Right cardiac atrium (tissue), 5 donors: ENCODE measurements around the gene AURKA. TPM values are rescaled to one million over a fixed set of nuclear protein-coding genes. Genes with fewer than 3 reads are reported as not detected.

Source experiments
- ATAC-seq, 2 donors: fragments of 200-7000 bp; cut with Tn5 transposase; one replicate each; pipeline versions ENCODE4 v1.8.0 to v1.9.1; 2020; ENCODE audit warnings: moderate library complexity in 2 of 2, mild to moderate bottlenecking in 1 of 2
- DNase-seq, 3 donors: peaks; one replicate each; pipeline ENCODE4 v3.0.0-alpha.2; 2020
- H3K27ac ChIP-seq: one replicate; pipeline ENCODE4 v1.5.1; 2013; ENCODE audit warnings: mild to moderate bottlenecking, low read length, control low read depth, moderate library complexity
- H3K27me3 ChIP-seq: one replicate; pipeline ENCODE4 v1.6.1; 2013; ENCODE audit not compliant: control insufficient read depth, insufficient read depth
- H3K4me1 ChIP-seq: one replicate; pipeline ENCODE4 v1.6.1; 2013; ENCODE audit warnings: low read length; ENCODE audit not compliant: control insufficient read depth, insufficient read depth
- H3K4me3 ChIP-seq: one replicate; pipeline ENCODE4 v1.5.1; 2013; ENCODE audit warnings: low read length, control low read depth
- H3K9me3 ChIP-seq: one replicate; pipeline ENCODE4 v1.6.1; 2013; ENCODE audit warnings: low read length; ENCODE audit not compliant: control insufficient read depth
- WGBS: extraction: QIAGEN DNeasy Blood & Tissue Kit; methylation state at CpG from one replicate; pipeline ENCODE4 v1.1.7; 2013; 5-methylcytosine and 5-hydroxymethylcytosine counted together
- intact Hi-C, 4 donors: fragments of 100-400 bp; cut with DNase I; formaldehyde crosslinking; loops; one replicate each; pipeline versions ENCODE4 v1.11.0 to v1.14.0; 2022 to 2023
- polyA plus RNA-seq: library from polyadenylated mRNA; stranded (reverse); fragments of 200-250 nt; gene quantifications from one replicate; pipeline ENCODE4 v1.2.3, GENCODE V29; 2013
- total RNA-seq, 4 donors: library from RNA; stranded (reverse); fragmentation: NEBNext Ultra II Directional; extraction: Animal tissue kit (Norgen Biotek cat#: 25700); gene quantifications; one replicate each; pipeline ENCODE4 v1.2.1, GENCODE V29; 2021
- donor health status: healthy with polysubstance abuse.
- donor health status: DM: no; HTN: yes; CAD: no.
- donor health status: DM: no; HTN: no; CAD: no.
- donor health status: DM: no; HTN: yes; CAD: no; lungs with severe emphysema.
- donor health status: DM: yes; HTN: yes; CAD: no.

AURKA gene
- total and polyA plus RNA-seq, 5 donors: 4.8 to 10.8 (median 8.2) TPM

- no peaks in the 10 kb centered on the region for H3K9me3 ChIP-seq
- peaks cover 4% of the 10 kb centered on the region for H3K4me1 ChIP-seq
- no peak overlapping the region for H3K27ac ChIP-seq
- H3K27me3 ChIP-seq: no peaks in the 10 kb centered on the region
- ATAC-seq: no peak
- DNase-seq: no peak
- 49% methylated on average over 4 of the region's 4 CpGs for WGBS
- H3K4me3 ChIP-seq: no peak overlapping the region
- intact Hi-C loops: no loop called here
Observed at GRCh38 chr20:56429941-56430340, 37.9 kb upstream of the AURKA start.

GRCh38 chr20:56429502-56429901 is 37.5 kb upstream of the AURKA start:
- intact Hi-C loops: no loop called here
- H3K27me3 ChIP-seq: no peaks in the 10 kb centered on the region
- ATAC-seq (no peak), DNase-seq (no peak)
- no peak overlapping the region for H3K4me3 ChIP-seq
- no peak overlapping the region for H3K27ac ChIP-seq
- no peaks in the 10 kb centered on the region for H3K9me3 ChIP-seq
- WGBS: 57% methylated on average over 6 of the region's 6 CpGs
- peaks cover 4% of the 10 kb centered on the region for H3K4me1 ChIP-seq

GRCh38 chr20:56428881-56429280 is 36.9 kb upstream of the AURKA start:
- peaks cover 3% of the 10 kb centered on the region for H3K4me1 ChIP-seq
- no peak for DNase-seq
- no peaks in the 10 kb centered on the region for H3K27me3 ChIP-seq
- no peaks in the 10 kb centered on the region for H3K9me3 ChIP-seq
- no peak for ATAC-seq
- no peak overlapping the region for H3K4me3 ChIP-seq
- no peak overlapping the region for H3K27ac ChIP-seq
- intact Hi-C loops: no loop called here
- 81% methylated on average over 8 of the region's 8 CpGs for WGBS

GRCh38 chr20:56428410-56428809 is 36.4 kb upstream of the AURKA start:
- 81% methylated on average over 5 of the region's 5 CpGs for WGBS
- H3K27me3 ChIP-seq: no peaks in the 10 kb centered on the region
- DNase-seq: no peak
- H3K4me3 ChIP-seq: no peak overlapping the region
- ATAC-seq: no peak
- H3K4me1 ChIP-seq: no peaks in the 10 kb centered on the region
- H3K27ac ChIP-seq: no peak overlapping the region
- intact Hi-C loops: no loop called here
- no peaks in the 10 kb centered on the region for H3K9me3 ChIP-seq

- Histone ChIP-seq H3K27me3 (no peaks in the 10 kb centered on the region), H3K4me1 (peaks cover 2% of the 10 kb centered on the region), H3K9me3 (no peaks in the 10 kb centered on the region), H3K4me3 (no peak overlapping the region), H3K27ac (no peak overlapping the region)
- intact Hi-C loops: no loop called here
- ATAC-seq: no peak
- no peak for DNase-seq
- 78% methylated on average over 4 of the region's 4 CpGs for WGBS
Observed at GRCh38 chr20:56427797-56428196, 35.8 kb upstream of the AURKA start.

GRCh38 chr20:56426926-56427325 is 34.9 kb upstream of the AURKA start:
- H3K9me3 ChIP-seq: no peaks in the 10 kb centered on the region
- no peak overlapping the region for H3K27ac ChIP-seq
- peaks cover 3% of the 10 kb centered on the region for H3K4me1 ChIP-seq
- no peak overlapping the region for H3K4me3 ChIP-seq
- no peak for DNase-seq
- no peak for ATAC-seq
- intact Hi-C loops: no loop called here
- no peaks in the 10 kb centered on the region for H3K27me3 ChIP-seq

- intact Hi-C loops: no loop called here
- Histone ChIP-seq H3K4me3 (no peak overlapping the region), H3K27me3 (no peaks in the 10 kb centered on the region), H3K4me1 (peaks cover 3% of the 10 kb centered on the region), H3K9me3 (no peaks in the 10 kb centered on the region), H3K27ac (no peak overlapping the region)
- DNase-seq (no peak), ATAC-seq (no peak)
- 88% methylated on average over 9 of the region's 9 CpGs for WGBS
Observed at GRCh38 chr20:56426026-56426425, 34.0 kb upstream of the AURKA start.

- peaks cover 3% of the 10 kb centered on the region for H3K4me1 ChIP-seq
- intact Hi-C loops: no loop called here
- H3K4me3 ChIP-seq: no peak overlapping the region
- no peak for DNase-seq
- H3K27me3 ChIP-seq: no peaks in the 10 kb centered on the region
- WGBS: 79% methylated on average over 1 of the region's 1 CpG
- H3K27ac ChIP-seq: no peak overlapping the region
- no peaks in the 10 kb centered on the region for H3K9me3 ChIP-seq
- no peak for ATAC-seq
Observed at GRCh38 chr20:56424931-56425330, 32.9 kb upstream of the AURKA start.

- peaks cover 6% of the 10 kb centered on the region for H3K4me1 ChIP-seq
- no peak for DNase-seq
- no peaks in the 10 kb centered on the region for H3K27me3 ChIP-seq
- H3K27ac ChIP-seq: no peak overlapping the region
- intact Hi-C loops: no loop called here
- H3K4me3 ChIP-seq: no peak overlapping the region
- 44% methylated on average over 1 of the region's 1 CpG for WGBS
- no peak for ATAC-seq
- H3K9me3 ChIP-seq: no peaks in the 10 kb centered on the region
Observed at GRCh38 chr20:56423886-56424285, 31.9 kb upstream of the AURKA start.

- H3K27me3 ChIP-seq: no peaks in the 10 kb centered on the region
- WGBS: 98% methylated on average over 1 of the region's 1 CpG
- H3K4me1 ChIP-seq: peaks cover 6% of the 10 kb centered on the region
- intact Hi-C loops: no loop called here
- DNase-seq (no peak), ATAC-seq (no peak)
- no peak overlapping the region for H3K4me3 ChIP-seq
- H3K9me3 ChIP-seq: no peaks in the 10 kb centered on the region
- no peak overlapping the region for H3K27ac ChIP-seq
Observed at GRCh38 chr20:56423211-56423610, 31.2 kb upstream of the AURKA start.

GRCh38 chr20:56422824-56423189 is 30.8 kb upstream of the AURKA start:
- 33% methylated on average over 4 of the region's 4 CpGs for WGBS
- Histone ChIP-seq H3K9me3 (no peaks in the 10 kb centered on the region), H3K4me3 (no peak overlapping the region), H3K27me3 (no peaks in the 10 kb centered on the region), H3K27ac (no peak overlapping the region), H3K4me1 (peaks cover 9% of the 10 kb centered on the region)
- ATAC-seq: no peak
- intact Hi-C loops: no loop called here
- no peak for DNase-seq

GRCh38 chr20:56422076-56422823 is 30.2 kb upstream of the AURKA start:
- ATAC-seq (peak in 1 of 2 donors; percentile 46), DNase-seq (no peak)
- H3K27ac ChIP-seq: no peak overlapping the region
- intact Hi-C loops: no loop called here
- no peaks in the 10 kb centered on the region for H3K27me3 ChIP-seq
- WGBS: 56% methylated on average over 9 of the region's 9 CpGs
- no peak overlapping the region for H3K4me3 ChIP-seq
- H3K4me1 ChIP-seq: peaks cover 9% of the 10 kb centered on the region
- H3K9me3 ChIP-seq: no peaks in the 10 kb centered on the region
